Cerebellar cortex (tissue), 1 donor: ENCODE measurements around the gene SAMD1.

Experiments used
- DNase-seq: peaks from one replicate; pipeline ENCODE4 v3.0.0-alpha.2; 2015; ENCODE audit warnings: low spot score

SAMD1 gene

GRCh38 chr19:14089662-14090508 is 666 bp downstream of the SAMD1 start:
- no peak for DNase-seq

DNA sequence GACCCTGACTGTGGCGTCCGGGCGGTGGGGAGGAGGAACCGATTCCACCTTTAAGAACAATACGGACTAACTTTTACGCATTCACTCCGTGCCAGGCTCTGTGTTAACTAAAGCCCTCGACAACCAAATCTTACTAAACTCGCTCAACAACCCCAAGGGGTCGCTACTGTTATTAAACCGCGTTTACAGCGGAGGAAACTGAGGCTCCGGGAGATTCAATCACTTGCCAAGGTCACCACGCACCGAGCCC is 1.2 kb downstream of the SAMD1 start:
- no peak for DNase-seq

- no peak for DNase-seq
These were observed 1.7 kb downstream of the SAMD1 start for GRCh38 chr19:14088634-14089411.

DNA sequence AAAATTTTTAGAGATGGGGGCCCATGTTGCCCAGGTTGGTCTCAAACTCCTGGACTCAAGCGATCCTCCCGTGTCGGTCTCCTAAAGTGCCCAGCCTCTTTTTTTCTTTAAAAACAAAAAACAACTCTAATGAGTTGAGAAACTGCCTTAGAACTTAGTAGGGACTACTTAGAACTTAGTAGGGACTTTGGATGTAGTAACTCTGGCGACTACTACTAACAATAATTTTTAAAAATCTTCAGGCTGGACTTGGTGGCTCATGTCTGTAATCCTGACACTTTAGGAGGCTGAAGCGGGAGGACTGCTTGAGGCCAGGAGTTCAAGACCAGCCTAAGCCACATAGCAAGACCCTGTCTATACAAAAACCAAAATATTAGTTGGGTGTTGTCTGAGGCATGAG is 4.5 kb downstream of the SAMD1 start:
- no peak for DNase-seq

- no peak for DNase-seq
These were observed 5.1 kb downstream of the SAMD1 start, which contains the start of gene C19orf67 for GRCh38 chr19:14085309-14085995. TSS of gene C19orf67 (minus strand) at chr19:14085783. CDS start at chr19:14085627, 156 bp downstream.

DNA sequence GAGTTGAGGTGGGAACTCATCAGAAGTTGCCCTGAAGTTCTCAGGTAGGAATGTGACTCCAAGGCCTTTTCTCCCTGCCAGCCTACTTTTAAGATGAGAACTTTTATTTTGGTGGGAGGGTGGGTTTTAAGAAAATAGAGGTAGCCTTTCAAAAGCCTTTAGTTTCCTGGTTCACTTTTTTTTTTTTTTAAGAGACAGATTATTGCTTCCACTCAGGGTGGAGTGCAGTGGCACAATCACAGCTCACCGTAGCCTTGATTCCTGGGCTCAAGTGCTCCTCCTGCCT is 7.9 kb downstream of the SAMD1 start:
- DNase-seq = no peak

- no peak for DNase-seq
These were observed 8.5 kb downstream of the SAMD1 start for GRCh38 chr19:14081797-14082674.

- DNase-seq = peak; percentile 99
These were observed 9.4 kb downstream of the SAMD1 start for GRCh38 chr19:14080887-14081796.

DNA sequence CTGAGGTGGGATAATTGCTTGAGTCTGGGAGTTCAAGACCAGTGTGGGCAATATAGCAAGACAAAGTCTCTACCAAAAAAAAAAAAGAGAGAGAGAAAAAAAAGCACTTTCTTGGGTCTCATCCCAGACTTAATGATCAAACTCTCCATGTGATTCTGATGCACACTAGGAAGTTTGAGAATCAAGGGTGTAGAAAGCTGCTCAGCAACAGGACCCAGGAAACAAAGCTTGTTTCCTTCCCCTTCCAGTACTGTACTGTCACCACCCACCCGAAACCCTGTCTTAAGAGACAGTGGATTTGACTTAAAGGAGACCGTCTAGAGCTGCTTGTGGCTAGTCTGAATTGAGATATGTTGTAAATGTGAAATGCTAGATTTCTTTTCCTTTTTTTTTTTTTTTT is 12.1 kb downstream of the SAMD1 start:
- DNase-seq = no peak

DNA sequence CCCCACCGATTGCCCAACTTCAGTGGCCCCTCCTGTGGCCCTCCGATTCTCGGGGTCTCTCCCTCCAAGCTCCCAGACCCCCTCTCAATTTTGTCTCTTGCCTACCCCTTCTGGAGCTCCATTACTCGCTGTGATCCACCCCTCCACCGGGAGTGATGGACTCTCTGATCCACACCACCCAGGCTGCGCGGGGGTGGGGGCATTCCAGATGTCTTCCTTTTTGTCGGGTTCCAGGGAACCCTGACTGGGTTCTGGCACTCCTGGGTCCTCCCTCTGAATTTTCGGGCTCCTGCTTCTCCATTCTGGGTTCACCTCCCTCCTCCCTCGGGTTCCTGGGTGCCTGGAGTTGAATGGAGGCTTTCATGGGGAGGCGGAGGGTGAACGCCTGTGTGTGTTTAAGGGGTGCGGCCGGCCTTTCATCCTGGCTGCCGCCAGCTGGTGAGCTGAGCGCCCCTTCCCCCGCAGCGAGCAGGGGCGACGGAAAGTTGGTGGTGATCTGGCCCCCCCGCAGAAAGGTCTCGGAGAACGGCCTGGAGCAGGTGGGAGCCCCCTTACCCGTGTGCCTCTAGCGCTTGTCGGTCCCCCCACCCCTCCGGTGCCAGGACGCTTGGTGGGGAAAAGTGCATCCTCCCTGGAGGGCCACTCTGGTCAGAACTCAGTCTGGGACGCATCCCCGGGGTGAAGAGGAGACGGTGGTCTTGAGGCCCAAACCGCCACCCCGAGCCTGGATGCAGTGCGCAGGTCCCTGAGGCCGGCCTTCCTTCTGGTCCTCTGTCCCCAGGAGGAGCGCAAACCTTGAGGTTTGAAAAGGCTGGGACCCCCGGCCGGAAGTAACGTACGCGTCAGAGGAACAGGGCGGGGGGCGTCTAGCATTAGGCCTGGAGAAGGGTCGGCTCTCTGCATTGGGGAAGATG is 16.4 kb downstream of the SAMD1 start:
- DNase-seq = peak; percentile 42

GRCh38 chr19:14073261-14073924 is 17.2 kb downstream of the SAMD1 start:
- peak; percentile 69 for DNase-seq

DNA sequence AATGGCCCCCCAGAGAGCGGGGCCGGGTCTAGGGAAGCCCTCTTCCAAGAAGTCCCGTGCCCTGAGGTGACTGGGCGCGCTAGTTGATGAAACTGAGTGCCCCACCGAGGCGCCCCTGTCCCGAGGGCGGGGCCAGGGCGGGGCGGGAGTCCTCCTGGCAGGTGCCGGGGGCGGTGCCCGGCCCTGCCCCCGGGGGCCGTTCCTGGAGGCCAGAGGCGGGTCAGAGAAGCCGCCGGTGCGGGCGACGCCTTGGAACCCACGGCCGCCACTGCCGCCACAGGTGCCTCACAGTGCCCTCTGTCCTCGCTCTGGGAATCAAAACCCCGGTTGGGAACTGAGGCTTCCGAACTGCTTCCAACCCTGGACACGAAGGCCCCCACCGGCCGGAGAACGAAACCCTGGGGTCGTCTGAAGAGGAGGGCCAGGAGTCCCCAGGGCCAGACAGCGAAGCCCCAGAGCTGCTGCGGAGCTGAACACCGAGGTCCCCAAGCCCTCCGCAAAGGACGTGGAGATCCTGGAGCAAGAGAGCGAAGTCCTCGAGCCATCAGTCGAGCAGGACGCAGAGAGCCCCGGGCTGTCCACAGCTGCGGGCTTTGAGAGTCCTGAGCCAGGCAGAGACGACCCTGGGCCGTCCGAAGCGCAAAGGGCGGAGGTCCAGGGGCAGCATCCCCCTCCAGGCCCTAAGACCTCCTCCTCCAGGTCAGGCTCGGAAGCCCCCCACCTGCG is 17.9 kb downstream of the SAMD1 start, which contains the start of gene MISP3:
Gene MISP3, plus strand, starts transcription at position 252 of the 726 bp plus-strand sequence. CDS start 524 bp downstream, outside the sequence.
- DNase-seq = peak; percentile 60

GRCh38 chr19:14070268-14071050 is 20.1 kb downstream of the SAMD1 start:
- no peak for DNase-seq

GRCh38 chr19:14066134-14066533 is 24.4 kb downstream of the SAMD1 start:
- no peak for DNase-seq

DNA sequence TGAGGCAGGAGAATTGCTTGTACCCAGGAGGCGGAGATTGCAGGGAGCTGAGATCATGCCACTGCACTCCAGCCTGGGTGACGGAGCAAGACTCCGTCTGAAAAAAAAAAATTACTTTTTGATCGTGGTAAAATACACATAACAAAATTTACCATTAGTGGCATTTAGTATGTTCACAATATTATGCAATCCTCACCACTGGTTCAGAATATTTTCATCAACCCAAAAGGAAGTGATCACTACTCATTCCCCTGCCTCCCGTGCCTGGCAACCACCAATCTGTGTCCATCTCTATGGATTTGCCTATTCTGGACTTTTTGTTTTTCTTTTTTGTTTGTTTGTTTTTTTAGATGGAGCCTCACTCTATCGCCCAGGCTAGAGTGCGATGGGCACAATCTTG is 27.4 kb downstream of the SAMD1 start:
- no peak for DNase-seq

DNA sequence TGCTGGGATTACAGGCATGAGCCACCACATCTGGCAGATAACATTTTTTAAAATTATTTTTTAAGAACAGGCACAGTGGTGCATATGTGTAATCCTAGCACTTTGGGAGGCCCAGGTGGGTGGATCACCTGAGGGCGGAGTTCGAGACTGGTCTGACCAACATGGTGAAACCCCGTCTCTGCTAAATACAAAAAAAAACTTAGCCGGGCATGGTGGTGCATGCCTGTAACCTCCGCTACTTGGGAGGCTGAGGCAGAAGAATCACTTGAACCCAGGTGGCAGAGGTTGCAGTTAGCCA is 28.0 kb downstream of the SAMD1 start:
- DNase-seq = no peak

GRCh38 chr19:14061751-14062557 is 28.6 kb downstream of the SAMD1 start, which contains the start of gene PALM3:
TSS of gene PALM3 (minus strand) at chr19:14062076. CDS start at chr19:14061980, 96 bp downstream.
- DNase-seq = no peak
